ENCODE measurements around the gene MYB.

DNA sequence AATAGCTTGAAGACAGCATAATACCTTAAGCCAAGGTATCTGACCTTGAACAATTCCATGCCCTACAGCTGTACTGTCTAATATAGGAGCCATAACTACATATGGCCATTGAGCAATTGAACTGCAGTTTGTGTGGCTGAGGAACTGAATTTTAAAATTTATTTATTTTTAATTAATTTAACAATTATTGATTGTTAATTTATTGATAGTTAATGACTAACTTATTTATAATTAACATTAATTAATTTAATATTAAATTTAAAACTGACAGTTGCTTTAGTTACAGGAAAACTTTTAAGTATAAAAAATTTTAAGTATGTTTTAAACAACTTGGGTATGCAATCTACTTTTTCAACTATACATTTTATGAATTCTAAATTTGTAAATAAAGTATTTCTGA is 12.3 kb upstream of the MYB start:
- TF ChIP-seq POLR2A (IDR thresholded peaks at IDR 0.05) = no peak
- TF ChIP-seq, protein P1, sequence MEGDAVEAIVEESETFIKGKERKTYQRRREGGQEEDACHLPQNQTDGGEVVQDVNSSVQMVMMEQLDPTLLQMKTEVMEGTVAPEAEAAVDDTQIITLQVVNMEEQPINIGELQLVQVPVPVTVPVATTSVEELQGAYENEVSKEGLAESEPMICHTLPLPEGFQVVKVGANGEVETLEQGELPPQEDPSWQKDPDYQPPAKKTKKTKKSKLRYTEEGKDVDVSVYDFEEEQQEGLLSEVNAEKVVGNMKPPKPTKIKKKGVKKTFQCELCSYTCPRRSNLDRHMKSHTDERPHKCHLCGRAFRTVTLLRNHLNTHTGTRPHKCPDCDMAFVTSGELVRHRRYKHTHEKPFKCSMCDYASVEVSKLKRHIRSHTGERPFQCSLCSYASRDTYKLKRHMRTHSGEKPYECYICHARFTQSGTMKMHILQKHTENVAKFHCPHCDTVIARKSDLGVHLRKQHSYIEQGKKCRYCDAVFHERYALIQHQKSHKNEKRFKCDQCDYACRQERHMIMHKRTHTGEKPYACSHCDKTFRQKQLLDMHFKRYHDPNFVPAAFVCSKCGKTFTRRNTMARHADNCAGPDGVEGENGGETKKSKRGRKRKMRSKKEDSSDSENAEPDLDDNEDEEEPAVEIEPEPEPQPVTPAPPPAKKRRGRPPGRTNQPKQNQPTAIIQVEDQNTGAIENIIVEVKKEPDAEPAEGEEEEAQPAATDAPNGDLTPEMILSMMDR (IDR thresholded peaks at IDR 0.05) = no peak
